KOPT-K1 (cell line): ENCODE measurements around the gene CRPPA.
"Not testable (repeated sequence)": the region's sequence is repeated elsewhere in the genome, so short reads cannot be mapped to it uniquely, and the experiment has no call there.

Experiments
- H3K27ac ChIP-seq: fragments of 200-600 bp; sonication (generic); 2 replicates; pipeline ENCODE4 v1.5.1; 2016; ENCODE audit warnings: antibody characterized with exemption, mild to moderate bottlenecking, low read depth, low read length; ENCODE audit not compliant: poor library complexity, severe bottlenecking
- H3K36me3 ChIP-seq: fragments of 200-600 bp; sonication (generic); 2 replicates; pipeline ENCODE4 v1.5.1; 2017; ENCODE audit warnings: antibody characterized with exemption, mild to moderate bottlenecking, low read length, moderate library complexity; ENCODE audit not compliant: insufficient read depth
- H3K9me3 ChIP-seq: fragments of 200-600 bp; sonication (generic); 2 replicates; pipeline ENCODE4 v1.5.1; 2017; ENCODE audit warnings: antibody characterized with exemption, low read length, mild to moderate bottlenecking; ENCODE audit not compliant: insufficient read depth, poor library complexity, severe bottlenecking

CRPPA gene

DNA sequence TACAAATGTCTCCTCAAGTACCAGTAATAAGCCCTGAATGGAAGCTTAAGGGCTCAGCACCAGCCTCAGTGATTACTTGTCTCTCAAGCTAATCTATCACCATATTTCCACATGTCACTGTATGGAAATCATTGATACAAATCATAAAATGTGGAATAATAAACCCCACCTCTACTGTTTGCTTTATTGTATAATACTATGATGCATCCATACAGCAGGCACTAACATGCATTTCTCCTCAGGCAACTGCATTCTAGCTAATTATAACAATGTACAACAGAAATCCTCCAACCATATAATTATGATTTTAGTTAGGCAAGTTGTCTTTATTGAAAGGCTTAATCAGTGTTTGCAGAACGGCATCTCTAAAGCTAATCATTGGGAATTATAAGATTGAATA, 26.2 kb downstream of the CRPPA start:
- peaks cover 46% of the 10 kb centered on the region for H3K9me3 ChIP-seq
- H3K27ac ChIP-seq = no peak overlapping the region
- H3K36me3 ChIP-seq = no peaks in the 10 kb centered on the region

DNA sequence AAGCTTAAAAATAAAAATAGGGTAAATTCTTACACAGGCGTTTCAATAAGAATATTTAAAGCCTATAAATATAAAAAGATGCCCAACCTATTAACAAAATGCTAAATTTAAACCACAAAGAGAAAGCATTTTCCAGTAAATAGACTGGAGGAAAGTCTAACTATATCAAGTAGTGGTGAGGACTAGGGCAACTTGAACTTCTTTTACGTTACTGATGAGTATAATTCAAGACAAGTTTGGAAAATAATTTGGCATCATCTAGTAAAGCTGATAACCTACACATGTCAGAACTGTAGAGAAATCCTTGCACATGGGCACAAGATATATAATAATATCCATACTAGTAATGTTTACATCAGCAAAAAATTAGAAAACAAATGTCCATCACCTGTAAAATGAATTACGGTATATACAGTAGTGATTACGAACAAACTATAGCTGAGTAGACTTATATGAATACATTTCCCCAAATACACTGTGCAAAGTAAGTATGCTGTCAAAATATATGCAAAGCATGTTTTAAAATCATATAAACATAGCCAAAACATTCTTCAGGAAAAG, 27.4 kb downstream of the CRPPA start:
- no peak overlapping the region for H3K27ac ChIP-seq
- no peaks in the 10 kb centered on the region for H3K36me3 ChIP-seq
- peaks cover 35% of the 10 kb centered on the region for H3K9me3 ChIP-seq

- peaks cover 26% of the 10 kb centered on the region for H3K9me3 ChIP-seq
Measured at GRCh38 chr7:16392990-16393523, 28.3 kb downstream of the CRPPA start.

GRCh38 chr7:16383786-16384185, 37.6 kb downstream of the CRPPA start:
- not testable (repeated sequence) for H3K27ac ChIP-seq, H3K36me3 ChIP-seq
- H3K9me3 ChIP-seq = peaks cover 17% of the 10 kb centered on the region

More at GRCh38 chr7:16392990-16393523, 28.3 kb downstream of the CRPPA start:
- Histone ChIP-seq H3K36me3 (no peaks in the 10 kb centered on the region), H3K27ac (no peak overlapping the region)

DNA sequence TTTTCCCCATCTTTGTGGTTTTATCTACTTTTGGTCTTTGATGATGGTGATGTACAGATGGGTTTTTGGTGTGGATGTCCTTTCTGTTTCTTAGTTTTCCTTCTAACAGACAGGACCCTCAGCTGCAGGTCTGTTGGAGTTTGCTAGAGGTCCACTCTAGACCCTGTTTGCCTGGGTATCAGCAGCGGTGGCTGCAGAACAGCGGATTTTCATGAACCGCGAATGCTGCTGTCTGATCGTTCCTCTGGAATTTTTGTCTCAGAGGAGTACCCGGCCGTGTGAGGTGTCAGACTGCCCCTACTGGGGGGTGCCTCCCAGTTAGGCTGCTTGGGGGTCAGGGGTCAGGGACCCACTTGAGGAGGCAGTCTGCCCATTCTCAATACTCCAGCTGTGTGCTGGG, 38.2 kb downstream of the CRPPA start:
- H3K9me3 ChIP-seq = peaks cover 17% of the 10 kb centered on the region
- H3K27ac ChIP-seq, H3K36me3 ChIP-seq: not testable (repeated sequence)
